SJCRH30 (cell line): ENCODE data around the gene DCP1A. TPM values are rescaled to one million over a fixed set of nuclear protein-coding genes. Genes with fewer than 3 reads are reported as not detected.
A peak's percentile ranks its signal among the peaks of the same experiment; 100 is the strongest.

ENCODE experiments used
- DNase-seq, 2 experiments: peaks; one replicate each; pipeline ENCODE4 v3.0.0-alpha.2; 2015 to 2020
- H3K27ac ChIP-seq: fragments of 250-450 bp; sonication (Bioruptor Pico); 2 replicates; pipeline ENCODE4 v1.5.1; 2020; ENCODE audit warnings: mild to moderate bottlenecking, moderate library complexity
- H3K27me3 ChIP-seq: fragments of 250-450 bp; sonication (Bioruptor Pico); 2 replicates; pipeline ENCODE4 v1.5.1; 2020; ENCODE audit warnings: mild to moderate bottlenecking, moderate library complexity
- H3K36me3 ChIP-seq: fragments of 250-450 bp; sonication (Bioruptor Pico); 2 replicates; pipeline ENCODE4 v1.5.1; 2020; ENCODE audit warnings: mild to moderate bottlenecking, moderate library complexity
- H3K4me1 ChIP-seq: fragments of 250-450 bp; sonication (Bioruptor Pico); 2 replicates; pipeline ENCODE4 v1.5.1; 2020; ENCODE audit warnings: mild to moderate bottlenecking, moderate library complexity
- H3K4me3 ChIP-seq: fragments of 250-450 bp; sonication (Bioruptor Pico); 2 replicates; pipeline ENCODE4 v1.5.1; 2020; ENCODE audit warnings: mild to moderate bottlenecking, moderate library complexity
- H3K9me3 ChIP-seq: fragments of 250-450 bp; sonication (Bioruptor Pico); replicated peaks from 2 replicates; pipeline ENCODE4 v1.5.1; 2020; ENCODE audit warnings: mild to moderate bottlenecking, moderate library complexity
- total RNA-seq: library from RNA; depleted of rRNA; stranded (reverse); fragments of >200 nt; shearing (Covaris generic); gene quantifications from 2 replicates; pipeline ENCODE4 v1.2.3, GENCODE V29; 2014

Gene DCP1A
- total RNA-seq, 1 experiment from 2014 or later = 17.4 TPM

DNA sequence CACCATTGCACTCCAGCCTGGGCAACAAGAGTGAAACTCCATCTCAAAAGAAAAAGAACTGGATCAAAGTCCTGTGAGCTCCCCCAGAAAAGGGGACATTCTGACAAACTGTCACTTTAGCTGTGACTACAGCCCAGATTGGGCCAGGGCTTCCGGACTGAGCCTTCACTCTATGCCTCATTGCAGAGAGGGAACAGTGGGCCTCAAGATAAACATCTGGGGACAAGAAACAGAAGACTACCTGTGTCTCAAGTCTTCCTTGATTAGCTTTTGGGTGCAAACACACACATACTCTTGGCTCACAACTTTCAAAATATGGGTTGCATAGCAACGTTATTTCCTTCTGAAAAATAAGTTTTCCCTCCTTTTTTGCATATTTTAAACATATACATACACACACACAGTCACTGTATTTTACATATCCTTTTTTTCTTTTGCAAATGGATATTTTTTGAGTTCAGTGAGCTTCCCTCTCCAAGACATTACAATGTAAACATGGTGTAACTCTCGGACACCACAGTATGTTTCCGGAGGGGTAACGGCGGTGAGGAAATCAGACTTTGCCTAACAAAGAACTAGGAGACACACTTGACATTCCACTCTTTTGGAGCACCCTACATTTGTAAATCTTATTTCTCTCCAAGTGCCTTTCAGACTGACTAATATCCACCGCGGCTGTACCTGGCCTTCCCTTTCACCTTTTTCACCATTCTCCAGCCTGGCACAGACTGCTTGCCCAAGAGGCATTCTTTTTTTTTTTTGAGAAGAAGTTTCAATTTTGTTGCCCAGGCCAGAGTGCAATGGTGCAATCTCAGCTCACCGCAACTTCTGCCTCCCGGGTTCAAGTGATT lies 95.0 kb downstream of the DCP1A start:
- Histone ChIP-seq H3K27ac (no peak overlapping the region), H3K36me3 (no peaks in the 10 kb centered on the region), H3K9me3 (no peaks in the 10 kb centered on the region), H3K27me3 (no peaks in the 10 kb centered on the region), H3K4me3 (no peak overlapping the region), H3K4me1 (no peaks in the 10 kb centered on the region)
- DNase-seq = no peak

- H3K36me3 ChIP-seq = peaks cover under 1% of the 10 kb centered on the region; the same call in 1 of the 2 replicates
- H3K4me1 ChIP-seq = no peaks in the 10 kb centered on the region
- H3K27me3 ChIP-seq = no peaks in the 10 kb centered on the region
- H3K4me3 ChIP-seq = no peak overlapping the region
- DNase-seq = no peak
- no peak overlapping the region for H3K27ac ChIP-seq
- H3K9me3 ChIP-seq = no peaks in the 10 kb centered on the region
These were observed 96.3 kb downstream of the DCP1A start for GRCh38 chr3:53250881-53251605.

GRCh38 chr3:53250453-53250852 lies 96.9 kb downstream of the DCP1A start:
- Histone ChIP-seq H3K9me3 (no peaks in the 10 kb centered on the region), H3K4me3 (no peak overlapping the region), H3K27me3 (no peaks in the 10 kb centered on the region), H3K4me1 (no peaks in the 10 kb centered on the region), H3K27ac (no peak overlapping the region), H3K36me3 (peaks cover 5% of the 10 kb centered on the region; the same call in 1 of the 2 replicates)
- no peak for DNase-seq

- Histone ChIP-seq H3K27me3 (no peaks in the 10 kb centered on the region), H3K4me1 (no peaks in the 10 kb centered on the region), H3K4me3 (no peak overlapping the region), H3K27ac (no peak overlapping the region), H3K36me3 (peaks cover 5% of the 10 kb centered on the region; the same call in 1 of the 2 replicates), H3K9me3 (no peaks in the 10 kb centered on the region)
- DNase-seq = no peak
These were observed 99.2 kb downstream of the DCP1A start for GRCh38 chr3:53248161-53248560.

DNA sequence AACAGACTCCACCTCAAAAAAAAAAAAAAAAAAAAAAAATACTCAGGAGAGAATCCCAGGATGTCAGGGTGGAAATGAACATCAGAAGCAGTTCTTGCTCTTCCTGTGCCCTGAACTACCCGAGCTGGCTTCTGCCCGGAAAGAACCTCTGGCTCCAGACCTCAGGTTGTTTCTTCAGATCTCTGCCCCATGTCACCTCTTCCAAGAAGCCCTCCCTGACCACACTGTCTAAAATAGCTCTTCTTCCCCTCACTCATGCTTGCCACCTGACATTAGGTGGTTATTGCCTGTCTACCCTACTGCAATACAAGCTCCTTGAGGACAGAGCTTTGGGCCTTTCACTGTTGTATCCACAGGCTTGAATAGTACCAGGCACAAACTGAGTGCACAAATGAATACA lies 99.7 kb downstream of the DCP1A start:
- Histone ChIP-seq H3K9me3 (no peaks in the 10 kb centered on the region), H3K4me1 (no peaks in the 10 kb centered on the region), H3K27ac (no peak overlapping the region), H3K36me3 (peaks cover 5% of the 10 kb centered on the region; the same call in 1 of the 2 replicates), H3K27me3 (no peaks in the 10 kb centered on the region), H3K4me3 (no peak overlapping the region)
- DNase-seq = no peak

- no peak for DNase-seq
- H3K27ac ChIP-seq = no peak overlapping the region
- no peak overlapping the region for H3K4me3 ChIP-seq
- no peaks in the 10 kb centered on the region for H3K4me1 ChIP-seq
- H3K36me3 ChIP-seq = peaks cover 21% of the 10 kb centered on the region
- no peaks in the 10 kb centered on the region for H3K27me3 ChIP-seq
- H3K9me3 ChIP-seq = no peaks in the 10 kb centered on the region
These were observed 103.1 kb downstream of the DCP1A start for GRCh38 chr3:53244271-53244670.

DNA sequence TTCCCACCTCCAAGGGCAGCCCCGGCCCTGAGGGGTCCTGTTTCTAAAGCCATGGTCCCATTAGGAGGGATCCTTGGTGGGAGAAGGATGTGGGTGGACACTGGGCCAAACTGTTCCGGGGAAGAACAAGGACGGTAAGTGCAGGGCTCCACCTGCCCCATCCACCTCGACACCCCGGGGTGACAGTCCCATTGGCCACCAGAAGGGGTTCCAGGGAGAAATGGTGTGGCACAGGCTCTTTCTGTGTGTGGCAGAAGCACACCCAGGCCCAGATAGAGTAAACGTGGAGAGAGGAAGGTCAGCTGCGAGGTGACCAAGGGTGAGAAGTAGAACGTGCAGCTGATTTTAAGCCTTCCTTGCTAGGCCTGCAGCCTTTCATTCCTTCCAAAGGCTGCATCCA lies 103.6 kb downstream of the DCP1A start:
- no peaks in the 10 kb centered on the region for H3K27me3 ChIP-seq
- DNase-seq = no peak
- H3K36me3 ChIP-seq = peaks cover 26% of the 10 kb centered on the region
- H3K9me3 ChIP-seq = no peaks in the 10 kb centered on the region
- H3K4me1 ChIP-seq = no peaks in the 10 kb centered on the region
- H3K27ac ChIP-seq = no peak overlapping the region
- no peak overlapping the region for H3K4me3 ChIP-seq

DNA sequence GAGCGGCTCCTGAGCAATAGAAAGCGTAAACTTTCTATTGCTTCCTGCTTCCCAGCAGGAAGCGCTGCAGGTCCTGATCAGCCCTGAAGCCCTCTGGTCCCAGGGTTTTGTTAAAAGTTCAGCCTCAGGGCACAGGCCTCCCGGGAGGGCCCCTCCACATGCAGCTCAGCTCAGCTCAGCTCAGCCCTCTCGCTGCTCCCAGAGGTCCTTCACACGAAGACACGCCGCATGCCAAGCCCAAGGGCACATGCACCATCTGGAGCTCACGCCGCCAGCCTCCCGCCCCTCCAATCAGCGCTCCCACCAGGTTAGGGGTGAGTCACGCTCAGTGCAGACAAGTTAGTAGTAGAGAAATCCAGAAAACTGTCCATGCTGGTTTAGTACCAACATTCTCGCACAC lies 104.2 kb downstream of the DCP1A start:
- Histone ChIP-seq H3K36me3 (peaks cover 27% of the 10 kb centered on the region), H3K9me3 (no peaks in the 10 kb centered on the region), H3K4me1 (no peaks in the 10 kb centered on the region), H3K27me3 (no peaks in the 10 kb centered on the region), H3K4me3 (no peak overlapping the region), H3K27ac (no peak overlapping the region)
- no peak for DNase-seq

DNA sequence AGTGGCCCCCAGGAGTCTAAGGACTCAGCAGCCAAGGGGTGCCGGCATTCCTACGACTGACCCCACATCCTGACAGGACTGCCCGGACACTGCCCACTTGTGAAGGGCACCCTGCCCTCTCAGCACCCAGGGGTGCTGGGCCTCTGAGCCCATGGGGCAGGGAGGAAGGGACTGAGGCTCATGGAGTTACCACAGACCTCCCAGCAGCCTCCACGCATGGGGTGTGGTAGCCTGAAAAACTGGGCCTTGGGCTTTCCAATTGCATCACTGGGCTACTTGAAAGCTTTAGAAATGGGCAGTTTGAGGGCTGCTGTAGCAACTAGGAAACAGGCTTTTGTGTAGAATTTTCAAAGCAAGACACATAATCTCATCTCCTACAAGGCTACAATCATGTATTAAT lies 104.7 kb downstream of the DCP1A start:
- Histone ChIP-seq H3K4me3 (no peak overlapping the region), H3K9me3 (no peaks in the 10 kb centered on the region), H3K4me1 (no peaks in the 10 kb centered on the region), H3K27me3 (no peaks in the 10 kb centered on the region), H3K27ac (no peak overlapping the region), H3K36me3 (peaks cover 27% of the 10 kb centered on the region)
- no peak for DNase-seq

GRCh38 chr3:53242155-53242554 lies 105.2 kb downstream of the DCP1A start:
- no peak for DNase-seq
- Histone ChIP-seq H3K36me3 (peaks cover 27% of the 10 kb centered on the region), H3K4me1 (no peaks in the 10 kb centered on the region), H3K27ac (no peak overlapping the region), H3K27me3 (no peaks in the 10 kb centered on the region), H3K4me3 (no peak overlapping the region), H3K9me3 (no peaks in the 10 kb centered on the region)

GRCh38 chr3:53240989-53241972 lies 106.1 kb downstream of the DCP1A start:
- no peaks in the 10 kb centered on the region for H3K9me3 ChIP-seq
- H3K27me3 ChIP-seq = no peaks in the 10 kb centered on the region
- peak; percentile 28 to 44 for DNase-seq
- H3K36me3 ChIP-seq = peaks cover 27% of the 10 kb centered on the region
- no peak overlapping the region for H3K27ac ChIP-seq
- no peak overlapping the region for H3K4me3 ChIP-seq
- H3K4me1 ChIP-seq = no peaks in the 10 kb centered on the region

GRCh38 chr3:53239800-53240199 lies 107.5 kb downstream of the DCP1A start:
- H3K9me3 ChIP-seq = no peaks in the 10 kb centered on the region
- no peak for DNase-seq
- no peaks in the 10 kb centered on the region for H3K4me1 ChIP-seq
- H3K4me3 ChIP-seq = no peak overlapping the region
- no peak overlapping the region for H3K27ac ChIP-seq
- peaks cover 22% of the 10 kb centered on the region for H3K36me3 ChIP-seq
- no peaks in the 10 kb centered on the region for H3K27me3 ChIP-seq

DNA sequence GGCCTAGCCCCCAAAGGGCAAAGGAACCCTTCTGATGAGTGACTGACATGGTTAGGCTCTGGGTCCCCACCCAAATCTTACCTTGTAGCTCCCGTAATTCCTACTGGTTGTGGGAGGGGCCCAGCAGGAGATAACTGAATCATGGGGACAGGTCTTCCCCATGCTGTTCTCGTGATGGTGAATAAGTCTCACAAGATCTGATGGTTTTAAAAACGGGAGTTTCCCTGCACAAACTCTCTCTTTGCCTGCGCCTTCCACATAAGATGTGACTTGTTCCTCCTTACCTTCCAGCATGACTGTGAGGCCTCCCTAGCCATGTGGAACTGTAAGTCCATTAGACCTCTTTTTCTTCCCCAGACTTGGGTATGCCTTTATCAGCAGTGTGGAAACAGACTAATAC lies 108.5 kb downstream of the DCP1A start:
- no peaks in the 10 kb centered on the region for H3K9me3 ChIP-seq
- H3K4me3 ChIP-seq = no peak overlapping the region
- H3K27ac ChIP-seq = no peak overlapping the region
- H3K36me3 ChIP-seq = peaks cover 27% of the 10 kb centered on the region
- no peaks in the 10 kb centered on the region for H3K27me3 ChIP-seq
- H3K4me1 ChIP-seq = no peaks in the 10 kb centered on the region
- no peak for DNase-seq

GRCh38 chr3:53238051-53238850 lies 109.1 kb downstream of the DCP1A start:
- no peaks in the 10 kb centered on the region for H3K4me1 ChIP-seq
- no peak overlapping the region for H3K27ac ChIP-seq
- H3K36me3 ChIP-seq = peaks cover 32% of the 10 kb centered on the region
- H3K27me3 ChIP-seq = no peaks in the 10 kb centered on the region
- H3K4me3 ChIP-seq = no peak overlapping the region
- H3K9me3 ChIP-seq = no peaks in the 10 kb centered on the region
- DNase-seq = no peak
